ENCODE measurements around the gene UNG.

The UNG gene

DNA sequence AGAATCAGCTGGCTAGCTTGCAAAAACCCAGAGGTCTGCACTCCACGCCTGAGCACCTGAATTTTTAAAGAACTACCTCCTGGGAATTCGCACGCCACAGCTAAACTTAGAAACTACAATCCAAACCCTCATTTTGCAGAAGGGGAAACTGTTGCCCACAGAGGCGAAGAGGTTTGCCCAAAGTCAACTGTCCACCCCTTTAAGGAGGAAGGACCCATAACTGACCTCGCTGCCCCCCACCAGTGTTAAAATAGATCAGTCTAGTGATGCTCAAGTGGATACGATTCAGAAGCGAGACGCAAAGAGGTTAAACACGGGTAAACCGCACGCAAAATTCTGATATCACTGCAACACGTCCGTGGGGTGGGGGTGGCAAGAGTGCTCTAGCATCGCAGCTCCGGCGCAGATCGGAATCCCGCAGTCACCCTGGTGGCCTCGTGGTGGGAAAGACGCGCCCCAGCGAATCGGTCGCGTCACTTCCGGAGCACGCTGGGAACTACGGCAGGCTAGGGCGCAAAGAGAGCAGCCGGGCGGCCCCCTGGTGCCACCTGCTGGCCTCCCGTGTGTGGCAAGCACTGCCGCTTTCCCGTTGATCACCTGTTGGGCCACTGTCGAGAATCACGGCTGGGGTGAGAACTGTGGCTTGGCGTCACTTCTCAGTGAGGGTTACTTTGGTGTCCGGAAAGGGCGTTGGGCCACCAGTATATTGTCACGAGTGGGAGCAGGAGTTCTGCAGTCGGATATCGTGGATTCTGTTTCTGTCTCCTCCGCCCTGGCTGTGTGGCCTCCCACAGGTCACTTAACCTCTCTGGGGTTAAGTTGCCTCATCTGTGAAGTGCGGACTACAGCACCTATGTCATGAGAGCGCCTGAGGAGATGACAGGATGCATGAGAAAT lies 4.1 kb upstream of the UNG start, which contains the start of gene ALKBH2:
Gene ALKBH2, minus strand, starts transcription at position 451 of the 897 bp plus-strand sequence. CDS start 686 bp downstream, outside the sequence.
- peaks cover 7% of the 10 kb centered on the region for H3K36me3 ChIP-seq (ENCODE audit: control insufficient read depth, insufficient read depth, low read length)
- no peaks in the 10 kb centered on the region for H3K4me1 ChIP-seq (ENCODE audit: control insufficient read depth, insufficient read depth, low read length)
- H3K4me3 ChIP-seq (ENCODE audit: low read depth, low read length) = peak within 1 kb of the TSS; percentile 67
- peak within 1 kb of the TSS; percentile 70 for H3K9ac ChIP-seq (ENCODE audit: low read depth, low read length)
- peaks cover 3% of the 10 kb centered on the region for H3K27me3 ChIP-seq (ENCODE audit: control insufficient read depth, insufficient read depth, low read length)
- H3K9me3 ChIP-seq (ENCODE audit: control insufficient read depth, insufficient read depth, low read length) = no peaks in the 10 kb centered on the region

DNA sequence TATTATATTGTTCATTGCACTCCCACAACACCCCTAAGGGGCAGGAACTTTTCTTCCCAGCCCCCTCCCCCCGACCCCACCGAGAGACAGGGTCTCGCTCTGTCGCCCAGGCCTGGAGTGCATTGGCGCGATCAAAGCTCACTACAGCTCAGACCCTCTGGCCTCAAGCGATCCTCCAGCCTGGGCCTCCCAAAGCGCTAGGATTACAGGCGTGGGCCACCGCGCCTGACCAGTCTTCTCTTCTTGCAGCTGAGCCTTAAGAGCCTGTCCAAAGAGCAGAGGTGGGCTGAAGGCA lies 310 bp upstream of the UNG start:
- Histone ChIP-seq H3K27me3 (ENCODE audit: control insufficient read depth, insufficient read depth, low read length) (peaks cover 3% of the 10 kb centered on the region), H3K4me3 (ENCODE audit: low read depth, low read length) (peak overlapping the region; percentile 70), H3K4me1 (ENCODE audit: control insufficient read depth, insufficient read depth, low read length) (no peaks in the 10 kb centered on the region), H3K9ac (ENCODE audit: low read depth, low read length) (no peak overlapping the region), H3K9me3 (ENCODE audit: control insufficient read depth, insufficient read depth, low read length) (no peaks in the 10 kb centered on the region), H3K36me3 (ENCODE audit: control insufficient read depth, insufficient read depth, low read length) (peaks cover 12% of the 10 kb centered on the region)

DNA sequence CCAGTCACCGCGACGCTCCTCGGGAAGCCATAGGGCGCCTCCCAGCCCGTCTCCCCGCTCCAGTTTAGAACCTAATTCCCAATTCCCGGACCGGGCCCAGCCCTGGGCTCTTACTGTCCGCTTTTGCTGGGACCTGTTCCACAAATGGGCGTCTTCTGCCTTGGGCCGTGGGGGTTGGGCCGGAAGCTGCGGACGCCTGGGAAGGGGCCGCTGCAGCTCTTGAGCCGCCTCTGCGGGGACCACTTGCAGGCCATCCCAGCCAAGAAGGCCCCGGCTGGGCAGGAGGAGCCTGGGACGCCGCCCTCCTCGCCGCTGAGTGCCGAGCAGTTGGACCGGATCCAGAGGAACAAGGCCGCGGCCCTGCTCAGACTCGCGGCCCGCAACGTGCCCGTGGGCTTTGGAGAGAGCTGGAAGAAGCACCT lies 797 bp downstream of the UNG start:
- Histone ChIP-seq H3K9ac (ENCODE audit: low read depth, low read length) (peak overlapping the region; percentile 54), H3K36me3 (ENCODE audit: control insufficient read depth, insufficient read depth, low read length) (peaks cover 21% of the 10 kb centered on the region), H3K9me3 (ENCODE audit: control insufficient read depth, insufficient read depth, low read length) (no peaks in the 10 kb centered on the region), H3K27me3 (ENCODE audit: control insufficient read depth, insufficient read depth, low read length) (no peaks in the 10 kb centered on the region), H3K4me1 (ENCODE audit: control insufficient read depth, insufficient read depth, low read length) (no peaks in the 10 kb centered on the region), H3K4me3 (ENCODE audit: low read depth, low read length) (peak overlapping the region; percentile 70)

DNA sequence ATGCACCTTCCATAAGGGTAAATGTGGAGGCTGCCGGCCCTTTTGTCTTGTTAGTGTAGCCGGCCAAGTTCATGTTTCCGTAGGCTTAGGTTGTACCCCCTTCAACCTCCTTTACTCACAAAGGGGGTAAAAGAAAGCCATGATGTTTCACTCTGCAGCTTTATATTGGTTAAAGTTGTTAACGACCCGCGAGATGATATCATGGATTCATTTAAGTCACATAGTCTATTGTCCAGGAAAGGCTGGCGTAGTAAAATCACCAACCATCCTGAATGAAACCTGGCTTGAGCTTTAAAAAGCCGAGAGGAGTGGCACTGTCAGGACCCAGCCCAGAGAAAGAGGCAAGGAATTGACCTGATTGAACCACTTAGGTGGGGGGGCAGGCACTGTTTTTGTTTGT lies 1.3 kb downstream of the UNG start:
- peaks cover 26% of the 10 kb centered on the region for H3K36me3 ChIP-seq (ENCODE audit: control insufficient read depth, insufficient read depth, low read length)
- peak overlapping the region; percentile 54 for H3K9ac ChIP-seq (ENCODE audit: low read depth, low read length)

DNA sequence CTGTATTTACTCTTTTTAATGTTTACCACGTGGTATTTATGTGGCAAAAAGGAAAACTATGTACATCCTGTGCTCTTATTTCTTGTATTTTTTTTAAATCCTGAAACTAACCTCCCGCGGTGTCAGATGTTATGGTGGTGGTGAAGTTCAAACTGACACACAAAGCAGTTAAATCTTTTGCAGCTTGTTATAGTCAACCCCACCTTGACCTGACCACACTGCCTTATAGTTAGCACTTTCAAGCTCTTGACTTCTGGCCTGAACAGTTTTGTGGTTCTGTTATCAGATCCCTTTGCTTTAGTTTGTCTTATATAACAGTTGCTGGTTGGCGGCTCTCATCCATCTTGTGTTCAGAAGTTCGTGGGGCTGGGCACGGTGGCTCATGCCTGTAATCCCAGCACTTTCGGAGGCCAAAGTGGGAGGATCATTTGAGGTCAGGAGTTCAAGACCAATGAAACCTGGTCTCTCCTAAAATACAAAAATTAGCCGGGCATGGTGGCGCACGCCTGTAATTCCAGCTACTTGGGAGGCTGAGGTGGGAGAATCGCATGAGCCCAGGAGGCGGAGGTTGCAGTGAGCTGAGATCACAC lies 2.1 kb downstream of the UNG start:
- peaks cover 26% of the 10 kb centered on the region for H3K36me3 ChIP-seq (ENCODE audit: control insufficient read depth, insufficient read depth, low read length)
- H3K4me3 ChIP-seq (ENCODE audit: low read depth, low read length) = no peak overlapping the region
- H3K4me1 ChIP-seq (ENCODE audit: control insufficient read depth, insufficient read depth, low read length) = no peaks in the 10 kb centered on the region
- no peaks in the 10 kb centered on the region for H3K27me3 ChIP-seq (ENCODE audit: control insufficient read depth, insufficient read depth, low read length)
- H3K9ac ChIP-seq (ENCODE audit: low read depth, low read length) = no peak overlapping the region
- no peaks in the 10 kb centered on the region for H3K9me3 ChIP-seq (ENCODE audit: control insufficient read depth, insufficient read depth, low read length)

More for the DNA sequence above, 1.3 kb downstream of the UNG start:
- no peaks in the 10 kb centered on the region for H3K9me3 ChIP-seq (ENCODE audit: control insufficient read depth, insufficient read depth, low read length)
- no peaks in the 10 kb centered on the region for H3K27me3 ChIP-seq (ENCODE audit: control insufficient read depth, insufficient read depth, low read length)
- H3K4me1 ChIP-seq (ENCODE audit: control insufficient read depth, insufficient read depth, low read length) = no peaks in the 10 kb centered on the region
- H3K4me3 ChIP-seq (ENCODE audit: low read depth, low read length) = peak overlapping the region; percentile 70

DNA sequence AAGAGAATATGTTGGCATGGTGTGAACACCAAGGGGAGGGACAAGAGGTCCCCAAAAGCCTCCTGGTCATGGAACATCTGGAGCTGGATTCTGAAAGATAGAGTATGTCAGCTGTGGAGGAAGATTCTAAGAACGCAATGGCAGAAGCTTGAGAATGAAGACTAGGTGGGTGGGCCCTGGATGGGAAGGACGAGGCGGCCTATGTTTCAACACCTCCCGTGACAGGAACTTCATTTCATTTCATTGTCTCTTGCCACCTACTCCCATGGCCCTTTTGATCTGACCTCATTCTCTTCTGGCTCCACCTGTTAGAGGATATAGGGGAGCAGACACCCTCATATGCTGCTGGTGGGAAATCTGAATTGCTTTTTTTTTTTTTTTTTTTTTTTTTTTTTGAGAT lies 3.3 kb downstream of the UNG start:
- Histone ChIP-seq H3K9me3 (ENCODE audit: control insufficient read depth, insufficient read depth, low read length) (no peaks in the 10 kb centered on the region), H3K9ac (ENCODE audit: low read depth, low read length) (no peak overlapping the region), H3K36me3 (ENCODE audit: control insufficient read depth, insufficient read depth, low read length) (peaks cover 31% of the 10 kb centered on the region), H3K4me1 (ENCODE audit: control insufficient read depth, insufficient read depth, low read length) (no peaks in the 10 kb centered on the region), H3K4me3 (ENCODE audit: low read depth, low read length) (no peak overlapping the region), H3K27me3 (ENCODE audit: control insufficient read depth, insufficient read depth, low read length) (no peaks in the 10 kb centered on the region)

DNA sequence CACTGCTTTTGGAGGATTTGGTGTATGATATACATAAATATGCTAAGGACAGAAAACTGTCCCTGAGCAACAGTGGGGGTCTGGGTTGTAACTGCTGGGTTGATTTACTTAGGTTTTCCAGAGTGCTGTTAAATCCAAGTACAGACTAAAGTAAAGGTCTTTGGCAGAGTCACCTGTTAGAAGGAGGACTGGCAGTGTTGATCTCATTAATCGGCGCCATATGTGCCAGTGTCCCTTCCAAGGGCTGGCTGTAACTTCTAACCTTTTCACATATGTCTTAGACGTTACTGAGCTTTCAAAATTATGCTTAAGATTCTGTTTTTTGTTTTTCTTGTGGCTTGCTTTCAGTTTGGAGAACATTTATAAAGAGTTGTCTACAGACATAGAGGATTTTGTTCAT lies 5.1 kb downstream of the UNG start:
- Histone ChIP-seq H3K4me3 (ENCODE audit: low read depth, low read length) (no peak overlapping the region), H3K36me3 (ENCODE audit: control insufficient read depth, insufficient read depth, low read length) (peaks cover 44% of the 10 kb centered on the region), H3K4me1 (ENCODE audit: control insufficient read depth, insufficient read depth, low read length) (no peaks in the 10 kb centered on the region), H3K9ac (ENCODE audit: low read depth, low read length) (no peak overlapping the region), H3K27me3 (ENCODE audit: control insufficient read depth, insufficient read depth, low read length) (no peaks in the 10 kb centered on the region), H3K9me3 (ENCODE audit: control insufficient read depth, insufficient read depth, low read length) (no peaks in the 10 kb centered on the region)

DNA sequence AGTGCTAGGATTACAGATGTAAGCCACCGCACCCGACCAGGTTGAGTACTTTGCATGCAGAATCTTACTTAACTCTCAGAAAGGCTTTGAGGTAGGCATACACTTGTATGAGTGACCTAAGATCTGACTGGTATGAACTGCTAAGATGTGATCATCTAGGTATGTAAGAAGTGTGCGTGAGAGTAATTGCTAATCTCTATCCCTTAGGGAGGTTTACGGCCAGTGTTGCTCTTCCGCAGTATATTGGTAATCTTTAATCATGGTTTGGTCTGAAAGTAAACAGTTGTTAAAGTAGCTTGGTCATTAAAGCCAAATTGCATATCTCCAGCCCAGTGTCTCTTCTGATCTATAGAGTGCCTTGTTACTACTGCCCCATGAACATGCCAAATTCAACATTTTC lies 7.8 kb downstream of the UNG start:
- no peaks in the 10 kb centered on the region for H3K9me3 ChIP-seq (ENCODE audit: control insufficient read depth, insufficient read depth, low read length)

DNA sequence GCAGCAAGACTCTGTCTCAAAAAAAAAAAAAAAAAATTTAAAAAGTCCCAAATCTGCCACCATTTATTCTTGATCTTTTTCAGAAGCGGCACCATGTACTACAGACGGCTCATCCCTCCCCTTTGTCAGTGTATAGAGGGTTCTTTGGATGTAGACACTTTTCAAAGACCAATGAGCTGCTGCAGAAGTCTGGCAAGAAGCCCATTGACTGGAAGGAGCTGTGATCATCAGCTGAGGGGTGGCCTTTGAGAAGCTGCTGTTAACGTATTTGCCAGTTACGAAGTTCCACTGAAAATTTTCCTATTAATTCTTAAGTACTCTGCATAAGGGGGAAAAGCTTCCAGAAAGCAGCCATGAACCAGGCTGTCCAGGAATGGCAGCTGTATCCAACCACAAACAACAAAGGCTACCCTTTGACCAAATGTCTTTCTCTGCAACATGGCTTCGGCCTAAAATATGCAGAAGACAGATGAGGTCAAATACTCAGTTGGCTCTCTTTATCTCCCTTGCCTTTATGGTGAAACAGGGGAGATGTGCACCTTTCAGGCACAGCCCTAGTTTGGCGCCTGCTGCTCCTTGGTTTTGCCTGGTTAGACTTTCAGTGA lies 12.5 kb downstream of the UNG start:
- Histone ChIP-seq H3K9ac (ENCODE audit: low read depth, low read length) (no peak overlapping the region), H3K4me3 (ENCODE audit: low read depth, low read length) (no peak overlapping the region), H3K36me3 (ENCODE audit: control insufficient read depth, insufficient read depth, low read length) (peaks cover 24% of the 10 kb centered on the region)

More for the DNA sequence above, 7.8 kb downstream of the UNG start:
- H3K36me3 ChIP-seq (ENCODE audit: control insufficient read depth, insufficient read depth, low read length) = peaks cover 47% of the 10 kb centered on the region
- H3K4me3 ChIP-seq (ENCODE audit: low read depth, low read length) = no peak overlapping the region
- no peaks in the 10 kb centered on the region for H3K27me3 ChIP-seq (ENCODE audit: control insufficient read depth, insufficient read depth, low read length)
- no peak overlapping the region for H3K9ac ChIP-seq (ENCODE audit: low read depth, low read length)
- no peaks in the 10 kb centered on the region for H3K4me1 ChIP-seq (ENCODE audit: control insufficient read depth, insufficient read depth, low read length)

DNA sequence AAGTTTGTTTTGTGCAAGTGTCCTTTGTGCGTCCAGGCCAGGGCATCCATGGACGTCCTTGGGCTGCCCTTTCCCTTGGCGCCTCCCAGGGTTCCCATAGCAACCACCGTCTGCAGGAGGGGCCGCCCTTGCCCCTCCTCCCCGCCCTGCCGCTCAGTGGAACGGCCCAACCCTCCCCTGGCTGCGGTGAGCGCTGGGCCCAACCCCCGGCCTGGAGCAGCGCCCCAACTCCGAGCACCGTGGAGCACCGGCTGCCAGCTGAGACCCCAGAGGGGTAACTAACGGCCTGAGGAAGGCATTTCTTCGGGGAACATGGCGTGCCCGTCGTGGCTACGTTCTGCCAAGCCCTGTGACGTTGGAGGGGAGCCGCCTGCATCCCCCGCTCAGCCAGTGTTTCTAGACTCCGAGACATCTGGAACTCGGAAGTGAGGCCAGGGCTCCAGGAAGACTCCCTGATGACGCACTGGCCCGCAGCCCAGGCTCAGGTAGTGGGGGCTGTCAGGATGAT lies 13.6 kb downstream of the UNG start:
- peaks cover 5% of the 10 kb centered on the region for H3K4me1 ChIP-seq (ENCODE audit: control insufficient read depth, insufficient read depth, low read length)
- peak overlapping the region; percentile 63 for H3K4me3 ChIP-seq (ENCODE audit: low read depth, low read length)
- H3K9me3 ChIP-seq (ENCODE audit: control insufficient read depth, insufficient read depth, low read length) = no peaks in the 10 kb centered on the region
- H3K36me3 ChIP-seq (ENCODE audit: control insufficient read depth, insufficient read depth, low read length) = peaks cover 17% of the 10 kb centered on the region
- no peak overlapping the region for H3K9ac ChIP-seq (ENCODE audit: low read depth, low read length)
- H3K27me3 ChIP-seq (ENCODE audit: control insufficient read depth, insufficient read depth, low read length) = no peaks in the 10 kb centered on the region

More for the DNA sequence above, 12.5 kb downstream of the UNG start:
- Histone ChIP-seq H3K27me3 (ENCODE audit: control insufficient read depth, insufficient read depth, low read length) (no peaks in the 10 kb centered on the region), H3K9me3 (ENCODE audit: control insufficient read depth, insufficient read depth, low read length) (no peaks in the 10 kb centered on the region), H3K4me1 (ENCODE audit: control insufficient read depth, insufficient read depth, low read length) (no peaks in the 10 kb centered on the region)

DNA sequence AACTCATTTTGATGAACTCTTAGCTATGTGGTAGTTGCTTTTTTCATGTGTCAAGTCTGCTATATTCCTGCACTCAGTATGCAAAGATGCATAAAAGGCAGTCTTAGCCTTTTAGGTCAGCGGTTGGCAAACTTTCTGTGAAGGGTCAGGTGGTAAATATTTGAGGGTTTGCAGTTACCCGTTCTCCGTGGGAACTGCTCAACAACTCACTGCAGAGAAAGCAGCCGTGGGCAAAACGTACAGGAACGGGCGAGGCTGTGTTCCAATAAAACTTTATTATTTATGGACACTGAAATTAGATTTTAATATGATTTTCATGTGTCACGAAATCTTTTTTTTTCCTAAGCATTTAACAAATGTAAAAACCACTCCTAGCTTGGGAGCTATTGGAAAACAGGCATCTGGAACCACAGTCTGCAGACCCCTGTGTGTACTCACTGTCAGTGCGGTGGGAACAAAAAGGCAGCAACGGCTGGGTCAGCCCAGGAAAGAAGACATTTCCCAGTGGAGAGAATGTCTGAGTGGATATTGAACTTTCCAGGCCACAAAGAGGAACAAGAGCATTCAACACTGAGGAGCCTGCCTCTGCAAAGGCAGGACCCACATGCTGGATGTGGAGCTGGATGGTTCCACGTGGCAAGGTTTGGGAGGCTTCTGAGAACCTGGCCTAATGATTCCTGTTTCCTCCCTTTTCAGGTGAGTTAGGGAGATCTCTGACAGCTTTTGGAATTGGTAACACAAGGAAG lies 15.5 kb downstream of the UNG start:
- Histone ChIP-seq H3K36me3 (ENCODE audit: control insufficient read depth, insufficient read depth, low read length) (peaks cover 6% of the 10 kb centered on the region), H3K9ac (ENCODE audit: low read depth, low read length) (no peak overlapping the region), H3K27me3 (ENCODE audit: control insufficient read depth, insufficient read depth, low read length) (no peaks in the 10 kb centered on the region), H3K4me1 (ENCODE audit: control insufficient read depth, insufficient read depth, low read length) (peaks cover 5% of the 10 kb centered on the region), H3K4me3 (ENCODE audit: low read depth, low read length) (no peak overlapping the region), H3K9me3 (ENCODE audit: control insufficient read depth, insufficient read depth, low read length) (no peaks in the 10 kb centered on the region)

Measured in iPS-15b (cell line).